ENCODE data around the gene ARHGAP5. TPM values are rescaled to one million over a fixed set of nuclear protein-coding genes. Genes with fewer than 3 reads are reported as not detected.

Gene ARHGAP5
- total and polyA plus RNA-seq, 9 of the 15 experiments (the other 6 are each of a cell fraction or from before 2014, with no cell fraction given), result 3.1 to 21.8 (median 12.1) TPM

- no peak for TF ChIP-seq GATAD2B (IDR thresholded peaks at IDR 0.05; ENCODE audit: borderline replicate concordance)
- TF ChIP-seq SMAD1 (IDR thresholded peaks at IDR 0.05; ENCODE audit: low read depth, low read length, partially characterized antibody), result no peak
- no peak for TF ChIP-seq ZNF766 (CRISPR knock-in tag; conservative IDR thresholded peaks at IDR 0.05)
- no peak for TF ChIP-seq ZNF395 (CRISPR knock-in tag; IDR thresholded peaks at IDR 0.05)
- TF ChIP-seq ZNF707 (CRISPR knock-in tag; conservative IDR thresholded peaks at IDR 0.05), result no peak
- no peak for TF ChIP-seq ZNF780A (CRISPR knock-in tag; IDR thresholded peaks at IDR 0.05)
Measured at GRCh38 chr14:32039401-32040030, 37.6 kb upstream of the ARHGAP5 start (continued).

GRCh38 chr14:32043624-32044023, 33.5 kb upstream of the ARHGAP5 start:
- Histone ChIP-seq H3K27me3 (ENCODE audit: control insufficient read depth in 2 of 2, insufficient read depth in 2 of 2, low read length in 2 of 2) (no peaks in the 10 kb centered on the region), H3K9me1 (ENCODE audit: control insufficient read depth, insufficient read depth, low read length) (no peaks in the 10 kb centered on the region), H3K4me1 (replicated peaks in 1 of 2; ENCODE audit: control insufficient read depth in 2 of 2, insufficient read depth in 2 of 2, low read length in 2 of 2) (no peaks in the 10 kb centered on the region), H3K4me2 (ENCODE audit: insufficient read depth, low read length) (no peak overlapping the region), H3K79me2 (ENCODE audit: control insufficient read depth, insufficient read depth, low read length) (no peaks in the 10 kb centered on the region), H3K36me3 (ENCODE audit: control insufficient read depth, insufficient read depth, low read length) (no peaks in the 10 kb centered on the region), H3K4me3 (no peak overlapping the region), H3K9me3 (replicated peaks; ENCODE audit: control insufficient read depth, insufficient read depth, low read depth, low read length) (no peaks in the 10 kb centered on the region), H4K20me1 (replicated peaks; ENCODE audit: control insufficient read depth, insufficient read depth, low read length) (no peaks in the 10 kb centered on the region), H3K9ac (ENCODE audit: insufficient read depth in 1 of 2, low read depth in 2 of 2, low read length in 2 of 2) (no peak overlapping the region), H3K27ac (ENCODE audit: extremely low read depth, low read depth, low read length) (no peak overlapping the region), H2AFZ (ENCODE audit: low read depth, low read length) (no peak overlapping the region)
- WGBS (ENCODE audit: insufficient coverage, low coverage, missing lambda C conversion rate), result 43% methylated on average over 4 of the region's 4 CpGs
- BruUV-seq (replicated peaks), result no TSS peak
- FAIRE-seq (no peak), ATAC-seq (no peak), DNase-seq (ENCODE audit: extremely low read depth in 1 of 4, low spot score in 3 of 4) (no peak)
- intact Hi-C loops (cut with micrococcal nuclease) (no loop called here), in situ Hi-C loops (cut with MboI) (no loop called here)
- ChIA-PET POLR2A (no interaction called here), CTCF (ENCODE audit: low intra/inter-chr PET ratio) (no interaction called here)
- no peak for TF ChIP-seq TCF15 (CRISPR knock-in tag; IDR thresholded peaks at IDR 0.05)
- TF ChIP-seq GMEB1 (CRISPR knock-in tag; IDR thresholded peaks at IDR 0.05), result no peak
- TF ChIP-seq PHB (CRISPR knock-in tag; IDR thresholded peaks at IDR 0.05), result no peak
- TF ChIP-seq DMBX1 (CRISPR knock-in tag; IDR thresholded peaks at IDR 0.05; ENCODE audit: borderline replicate concordance), result no peak

Data from K562 (cell line).